HUES6 (cell line): Measurements from ENCODE around the gene ANK2.

ENCODE experiments used
- H3K27ac ChIP-seq: 2 replicates; pipeline ENCODE4 v1.7.0; 2013; ENCODE audit warnings: low read depth, mild to moderate bottlenecking, low read length, inconsistent platforms
- H3K27me3 ChIP-seq: 2 replicates; pipeline ENCODE4 v1.6.1; 2013; ENCODE audit warnings: low read length; ENCODE audit not compliant: control insufficient read depth, insufficient read depth
- H3K36me3 ChIP-seq: 2 replicates; pipeline ENCODE4 v1.6.1; 2013; ENCODE audit warnings: low read length; ENCODE audit not compliant: control insufficient read depth, insufficient read depth
- H3K4me1 ChIP-seq: 2 replicates; pipeline ENCODE4 v1.6.1; 2013; ENCODE audit warnings: low read length; ENCODE audit not compliant: control insufficient read depth, insufficient read depth
- H3K4me3 ChIP-seq: 2 replicates; pipeline ENCODE4 v1.5.1; 2013; ENCODE audit warnings: low read depth, low read length
- H3K9ac ChIP-seq: one replicate; pipeline ENCODE4 v1.6.1; 2013; ENCODE audit warnings: mild to moderate bottlenecking, low read length
- H3K9me3 ChIP-seq: 2 replicates; pipeline ENCODE4 v1.6.1; 2013; ENCODE audit warnings: low read depth, low read length; ENCODE audit not compliant: control insufficient read depth, insufficient read depth

ANK2 gene

GRCh38 chr4:113070755-113071154, 21.3 kb downstream of the ANK2 start:
- Histone ChIP-seq H3K36me3 (no peaks in the 10 kb centered on the region), H3K27ac (no peak overlapping the region), H3K9ac (no peak overlapping the region), H3K4me1 (peaks cover 1% of the 10 kb centered on the region; the same call in 1 of the 2 replicates), H3K27me3 (no peaks in the 10 kb centered on the region), H3K4me3 (no peak overlapping the region), H3K9me3 (no peaks in the 10 kb centered on the region)

GRCh38 chr4:113071274-113071673, 21.8 kb downstream of the ANK2 start:
- H3K36me3 ChIP-seq, result no peaks in the 10 kb centered on the region
- H3K27me3 ChIP-seq, result no peaks in the 10 kb centered on the region
- H3K4me1 ChIP-seq, result no peaks in the 10 kb centered on the region; the same call in 1 of the 2 replicates
- H3K9me3 ChIP-seq, result no peaks in the 10 kb centered on the region
- no peak overlapping the region for H3K4me3 ChIP-seq
- H3K9ac ChIP-seq, result no peak overlapping the region
- H3K27ac ChIP-seq, result no peak overlapping the region

- H3K27ac ChIP-seq, result no peak overlapping the region
- H3K27me3 ChIP-seq, result no peaks in the 10 kb centered on the region
- no peaks in the 10 kb centered on the region for H3K4me1 ChIP-seq
- no peak overlapping the region for H3K4me3 ChIP-seq
- no peaks in the 10 kb centered on the region for H3K9me3 ChIP-seq
- H3K36me3 ChIP-seq, result no peaks in the 10 kb centered on the region
- H3K9ac ChIP-seq, result no peak overlapping the region
Measured at GRCh38 chr4:113071805-113072204, 22.4 kb downstream of the ANK2 start.

- no peaks in the 10 kb centered on the region for H3K36me3 ChIP-seq
- no peak overlapping the region for H3K4me3 ChIP-seq
- no peak overlapping the region for H3K27ac ChIP-seq
- no peak overlapping the region for H3K9ac ChIP-seq
- no peaks in the 10 kb centered on the region for H3K27me3 ChIP-seq
- no peaks in the 10 kb centered on the region for H3K4me1 ChIP-seq
- H3K9me3 ChIP-seq, result no peaks in the 10 kb centered on the region
Measured at GRCh38 chr4:113073451-113074005, 24.1 kb downstream of the ANK2 start.

- Histone ChIP-seq H3K27ac (no peak overlapping the region), H3K4me3 (no peak overlapping the region), H3K27me3 (no peaks in the 10 kb centered on the region), H3K4me1 (no peaks in the 10 kb centered on the region), H3K9ac (no peak overlapping the region), H3K36me3 (no peaks in the 10 kb centered on the region), H3K9me3 (no peaks in the 10 kb centered on the region)
Measured at GRCh38 chr4:113077575-113077974, 28.1 kb downstream of the ANK2 start.

- Histone ChIP-seq H3K4me1 (no peaks in the 10 kb centered on the region), H3K4me3 (no peak overlapping the region), H3K27me3 (no peaks in the 10 kb centered on the region), H3K9me3 (no peaks in the 10 kb centered on the region), H3K36me3 (no peaks in the 10 kb centered on the region), H3K27ac (no peak overlapping the region), H3K9ac (no peak overlapping the region)
Measured at GRCh38 chr4:113078066-113078465, 28.6 kb downstream of the ANK2 start.

GRCh38 chr4:113080050-113080449, 30.6 kb downstream of the ANK2 start:
- H3K9me3 ChIP-seq, result no peaks in the 10 kb centered on the region
- no peak overlapping the region for H3K27ac ChIP-seq
- H3K4me3 ChIP-seq, result no peak overlapping the region
- no peaks in the 10 kb centered on the region for H3K36me3 ChIP-seq
- no peak overlapping the region for H3K9ac ChIP-seq
- no peaks in the 10 kb centered on the region for H3K27me3 ChIP-seq
- no peaks in the 10 kb centered on the region for H3K4me1 ChIP-seq

- H3K4me1 ChIP-seq, result no peaks in the 10 kb centered on the region
- no peaks in the 10 kb centered on the region for H3K36me3 ChIP-seq
- no peak overlapping the region for H3K9ac ChIP-seq
- H3K4me3 ChIP-seq, result no peak overlapping the region
- H3K27me3 ChIP-seq, result no peaks in the 10 kb centered on the region
- no peak overlapping the region for H3K27ac ChIP-seq
- H3K9me3 ChIP-seq, result no peaks in the 10 kb centered on the region
Measured at GRCh38 chr4:113080624-113081023, 31.2 kb downstream of the ANK2 start.

GRCh38 chr4:113083346-113083745, 33.9 kb downstream of the ANK2 start:
- H3K9ac ChIP-seq, result no peak overlapping the region
- H3K27ac ChIP-seq, result no peak overlapping the region
- no peaks in the 10 kb centered on the region for H3K36me3 ChIP-seq
- H3K4me3 ChIP-seq, result no peak overlapping the region
- H3K27me3 ChIP-seq, result no peaks in the 10 kb centered on the region
- H3K4me1 ChIP-seq, result no peaks in the 10 kb centered on the region
- no peaks in the 10 kb centered on the region for H3K9me3 ChIP-seq

- no peaks in the 10 kb centered on the region for H3K27me3 ChIP-seq
- no peak overlapping the region for H3K4me3 ChIP-seq
- no peaks in the 10 kb centered on the region for H3K36me3 ChIP-seq
- H3K9me3 ChIP-seq, result no peaks in the 10 kb centered on the region
- no peak overlapping the region for H3K9ac ChIP-seq
- H3K4me1 ChIP-seq, result no peaks in the 10 kb centered on the region
- H3K27ac ChIP-seq, result no peak overlapping the region
Measured at GRCh38 chr4:113086172-113086695, 36.8 kb downstream of the ANK2 start.

GRCh38 chr4:113088050-113088449, 38.6 kb downstream of the ANK2 start:
- no peak overlapping the region for H3K4me3 ChIP-seq
- no peaks in the 10 kb centered on the region for H3K27me3 ChIP-seq
- H3K36me3 ChIP-seq, result no peaks in the 10 kb centered on the region
- no peak overlapping the region for H3K27ac ChIP-seq
- H3K4me1 ChIP-seq, result no peaks in the 10 kb centered on the region
- no peaks in the 10 kb centered on the region for H3K9me3 ChIP-seq
- H3K9ac ChIP-seq, result no peak overlapping the region
